Measurements from ENCODE around the gene ZNF418.

GRCh38 chr19:57949296-57949695 lies 14.1 kb upstream of the ZNF418 start:
- TF ChIP-seq ZSCAN18 (tag by site-specific recombination; IDR thresholded peaks at IDR 0.05) (no peak), ZBTB21 (tag by site-specific recombination; IDR thresholded peaks at IDR 0.05) (no peak), ZNF398 (tag by site-specific recombination; IDR thresholded peaks at IDR 0.05) (no peak), CTCF (tag by site-specific recombination; IDR thresholded peaks at IDR 0.05) (no peak)
